BE2C (cell line): ENCODE data around the gene LSAMP.
A peak's percentile ranks its signal among the peaks of the same experiment; 100 is the strongest.
"Not testable (repeated sequence)": the region's sequence is repeated elsewhere in the genome, so short reads cannot be mapped to it uniquely, and the experiment has no call there.

Source experiments
- DNase-seq: peaks from one replicate; pipeline ENCODE4 v3.0.0-alpha.2; 2020
- H3K27me3 ChIP-seq: fragments of 250-450 bp; sonication (Bioruptor Pico); 2 replicates; pipeline ENCODE4 v1.5.1; 2020; ENCODE audit warnings: mild to moderate bottlenecking
- H3K36me3 ChIP-seq: fragments of 250-450 bp; sonication (Bioruptor Pico); 2 replicates; pipeline ENCODE4 v1.5.1; 2020; ENCODE audit warnings: mild to moderate bottlenecking
- H3K4me1 ChIP-seq: fragments of 250-450 bp; sonication (Bioruptor Pico); 2 replicates; pipeline ENCODE4 v1.5.1; 2020
- H3K4me3 ChIP-seq: 2 replicates; pipeline ENCODE4 v1.5.1; 2011; ENCODE audit warnings: low read depth, low read length
- H3K9me3 ChIP-seq: fragments of 250-450 bp; sonication (Bioruptor Pico); 2 replicates; pipeline ENCODE4 v1.5.1; 2020
- CTCF ChIP-seq: IDR thresholded peaks from 2 replicates; pipeline ENCODE4 v1.5.1; 2012; ENCODE audit warnings: mild to moderate bottlenecking, low read depth, low read length

Gene LSAMP

GRCh38 chr3:115800489-115801075 is 644.7 kb downstream of the LSAMP start:
- no peaks in the 10 kb centered on the region for H3K4me1 ChIP-seq
- no peaks in the 10 kb centered on the region for H3K27me3 ChIP-seq
- no peak overlapping the region for H3K4me3 ChIP-seq
- TF ChIP-seq CTCF: no peak
- no peak for DNase-seq
- H3K9me3 ChIP-seq: no peaks in the 10 kb centered on the region
- H3K36me3 ChIP-seq: no peaks in the 10 kb centered on the region

GRCh38 chr3:115800065-115800464 is 645.2 kb downstream of the LSAMP start:
- H3K4me1 ChIP-seq, H3K4me3 ChIP-seq, H3K27me3 ChIP-seq, H3K9me3 ChIP-seq, DNase-seq, H3K36me3 ChIP-seq: not testable (repeated sequence)

GRCh38 chr3:115792206-115792955 is 652.9 kb downstream of the LSAMP start:
- Histone ChIP-seq H3K4me3 (no peak overlapping the region), H3K27me3 (no peaks in the 10 kb centered on the region), H3K36me3 (no peaks in the 10 kb centered on the region), H3K4me1 (no peaks in the 10 kb centered on the region), H3K9me3 (no peaks in the 10 kb centered on the region)
- no peak for DNase-seq
- TF ChIP-seq CTCF: no peak

- not testable (repeated sequence) for H3K4me3 ChIP-seq, H3K9me3 ChIP-seq, DNase-seq, H3K27me3 ChIP-seq, H3K4me1 ChIP-seq, H3K36me3 ChIP-seq
Measured at GRCh38 chr3:115791271-115792153, 653.8 kb downstream of the LSAMP start.

- no peaks in the 10 kb centered on the region for H3K27me3 ChIP-seq
- H3K4me1 ChIP-seq: peaks cover 2% of the 10 kb centered on the region
- H3K4me3 ChIP-seq: no peak overlapping the region
- DNase-seq: peak; percentile 38
- TF ChIP-seq CTCF: no peak
- no peaks in the 10 kb centered on the region for H3K36me3 ChIP-seq
- no peaks in the 10 kb centered on the region for H3K9me3 ChIP-seq
Measured at GRCh38 chr3:115790759-115791158, 654.5 kb downstream of the LSAMP start.

DNA sequence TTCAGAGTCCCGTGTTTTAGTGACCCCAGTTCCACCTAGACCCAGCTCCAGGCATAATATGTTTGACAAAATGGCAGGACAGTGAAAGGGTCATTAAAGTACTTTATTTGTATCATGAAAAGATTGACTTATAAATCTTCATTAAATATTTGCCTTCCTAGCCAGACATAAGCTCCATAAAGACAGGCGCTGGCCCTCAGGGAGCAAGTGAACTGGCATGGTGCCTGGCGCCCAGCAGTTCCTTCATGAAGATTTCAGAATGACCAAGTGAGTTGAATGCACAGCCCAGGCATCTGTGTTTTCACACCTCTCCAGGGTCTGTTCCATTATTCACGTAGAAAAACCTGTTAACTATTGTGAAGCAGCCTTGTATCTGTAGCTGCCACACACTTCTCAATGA is 655.8 kb downstream of the LSAMP start:
- DNase-seq: peak; percentile 11
- no peak for TF ChIP-seq CTCF
- Histone ChIP-seq H3K4me1 (peaks cover 6% of the 10 kb centered on the region), H3K27me3 (no peaks in the 10 kb centered on the region), H3K9me3 (no peaks in the 10 kb centered on the region), H3K36me3 (no peaks in the 10 kb centered on the region), H3K4me3 (no peak overlapping the region)

DNA sequence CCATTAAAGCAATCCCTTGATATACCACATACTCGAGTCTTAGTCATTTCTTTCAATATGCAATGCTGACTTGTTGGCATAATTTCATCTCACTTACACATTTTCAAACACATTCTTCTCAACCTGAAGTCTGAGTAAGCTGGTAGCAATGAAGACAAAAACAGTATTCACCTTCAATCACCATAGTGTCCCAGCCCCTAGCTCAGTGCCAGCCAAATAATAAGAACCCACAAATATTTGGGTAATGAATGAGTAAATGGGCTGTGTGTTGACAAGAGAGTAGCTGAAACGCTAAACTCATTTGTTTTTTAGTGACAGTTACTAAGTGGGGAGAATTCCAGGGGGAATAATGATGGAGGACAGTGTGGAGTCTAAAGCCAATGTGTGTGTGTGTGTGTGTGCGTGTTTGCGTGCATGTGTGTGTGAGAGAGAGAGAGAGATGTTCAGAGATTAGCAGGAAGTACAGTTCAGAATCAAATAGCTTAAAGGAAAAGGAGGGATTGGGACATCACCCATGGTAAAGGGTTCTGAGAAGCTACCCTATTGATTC is 656.3 kb downstream of the LSAMP start:
- TF ChIP-seq CTCF: no peak

More for the DNA sequence above, 656.3 kb downstream of the LSAMP start:
- peaks cover 6% of the 10 kb centered on the region for H3K4me1 ChIP-seq
- H3K27me3 ChIP-seq: no peaks in the 10 kb centered on the region
- no peak for DNase-seq
- no peaks in the 10 kb centered on the region for H3K9me3 ChIP-seq
- H3K4me3 ChIP-seq: no peak overlapping the region
- no peaks in the 10 kb centered on the region for H3K36me3 ChIP-seq
